Hematopoietic multipotent progenitor cell treated with erythropoietin and hydrocortisone succinate and interleukin-3 and kit ligand, for 8 days (in vitro differentiated cells): ENCODE measurements around the gene PIP5K1C.
A peak's percentile ranks its signal among the peaks of the same experiment; 100 is the strongest.
"Not testable (repeated sequence)": the region's sequence is repeated elsewhere in the genome, so short reads cannot be mapped to it uniquely, and the experiment has no call there.

Experiments used
- DNase-seq: peaks from one replicate; pipeline ENCODE4 v3.0.0-alpha.2; 2015

PIP5K1C gene

DNA sequence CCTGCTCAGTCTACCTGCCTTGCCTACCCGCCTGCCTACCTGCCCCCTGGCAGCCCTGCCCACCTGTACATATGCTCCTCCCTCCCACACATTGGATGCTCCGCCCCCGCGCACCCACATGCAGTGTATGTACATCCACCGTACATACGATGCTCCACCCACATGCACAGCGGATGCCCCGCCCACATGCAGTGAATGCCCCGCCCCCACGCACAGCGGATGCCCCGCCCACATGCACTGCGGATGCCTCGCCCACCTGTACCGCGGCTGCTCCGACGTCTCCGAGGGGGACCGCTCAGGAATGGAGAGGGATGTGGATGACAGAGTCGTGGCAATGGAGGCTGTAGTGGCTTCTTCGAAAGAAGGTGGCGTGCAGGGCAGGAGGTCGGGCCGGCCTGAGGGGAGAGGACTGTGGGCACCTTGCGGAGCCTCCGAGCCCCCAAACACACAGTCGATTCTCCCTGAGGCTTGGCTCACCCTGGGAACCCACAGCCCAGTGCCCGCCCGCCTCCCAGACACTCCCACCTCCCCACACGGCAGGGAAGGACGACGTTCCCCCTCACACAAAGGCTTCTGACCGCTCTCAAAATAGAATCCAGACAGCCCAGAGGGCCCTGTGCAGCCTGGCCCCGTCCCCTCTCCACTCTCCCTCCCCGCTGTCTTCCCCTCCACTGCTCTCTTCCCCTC lies 57.1 kb downstream of the PIP5K1C start:
- no peak for DNase-seq

DNA sequence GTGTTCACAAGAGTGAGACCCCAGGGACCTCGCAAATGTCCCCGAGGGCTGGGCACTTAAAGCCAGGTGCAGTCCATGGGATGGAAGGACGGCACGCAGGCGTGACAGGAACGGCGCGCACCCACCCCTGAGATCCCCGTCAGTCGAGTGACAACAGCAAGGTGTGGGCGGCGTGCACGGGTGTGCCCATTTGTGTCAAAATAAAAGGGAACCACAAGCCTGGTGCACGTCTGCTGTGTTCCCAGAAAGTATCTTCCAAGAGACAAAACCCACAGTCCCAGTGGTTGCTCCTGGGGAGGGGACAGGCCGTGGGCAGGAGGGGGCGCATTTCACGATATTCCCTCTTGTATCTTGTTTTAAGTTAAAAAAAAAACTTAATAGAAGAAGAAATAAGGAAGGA lies 58.0 kb downstream of the PIP5K1C start:
- no peak for DNase-seq

DNA sequence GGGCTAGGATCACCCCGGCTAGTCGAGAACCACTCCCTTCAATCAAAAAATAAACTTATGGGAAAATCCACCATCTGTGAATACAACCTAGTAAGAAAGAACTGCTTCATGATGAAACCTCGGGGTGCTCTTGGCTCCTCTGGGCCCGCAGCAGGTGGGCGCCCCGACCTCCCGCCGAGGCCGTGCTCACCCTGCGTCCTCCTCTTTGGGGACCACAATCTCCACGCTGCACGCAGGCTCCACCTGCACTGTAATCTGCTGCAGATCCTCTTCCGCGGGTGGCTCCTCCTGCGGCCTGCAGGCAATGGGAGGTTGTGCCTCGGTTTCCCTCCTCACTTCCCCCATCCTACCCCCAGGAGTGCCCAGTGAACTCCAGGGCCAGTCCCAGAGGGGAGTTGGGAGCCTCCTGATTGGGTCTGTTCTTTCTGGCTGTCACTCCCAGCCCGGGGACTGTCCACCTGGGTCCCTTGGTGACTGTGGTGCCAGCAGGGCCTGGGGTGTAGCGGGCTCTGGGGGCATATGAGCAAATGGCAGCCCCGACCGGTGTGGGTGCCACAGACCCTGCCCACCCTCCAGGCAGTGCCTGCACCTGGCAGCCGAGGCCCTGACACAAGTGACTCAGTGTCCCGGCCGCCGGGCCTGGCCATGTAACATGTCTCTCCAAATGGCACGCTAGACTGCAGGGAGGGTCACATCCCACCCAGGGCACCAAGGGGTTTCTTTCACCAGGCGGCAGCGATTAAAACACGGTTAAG lies 58.6 kb downstream of the PIP5K1C start:
- no peak for DNase-seq

DNA sequence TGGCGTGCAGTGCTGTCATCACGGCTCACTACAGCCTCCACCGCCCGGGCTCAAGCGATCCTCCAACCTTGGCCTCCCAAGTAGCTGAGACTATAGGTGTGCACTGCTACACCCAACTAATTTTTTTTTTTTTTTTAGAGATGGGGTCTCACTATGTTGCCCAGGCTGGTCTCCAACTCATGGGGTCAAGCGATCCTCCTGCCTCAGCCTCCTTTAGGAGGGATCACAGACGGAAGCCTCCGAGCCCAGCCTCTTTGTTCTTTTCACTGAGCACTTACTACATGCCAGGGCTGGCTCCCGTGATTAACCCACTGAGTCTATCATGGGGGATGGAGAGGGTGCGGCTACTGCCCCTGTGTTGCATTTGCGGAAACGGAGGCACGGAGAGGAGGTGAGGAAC lies 60.8 kb downstream of the PIP5K1C start:
- no peak for DNase-seq

DNA sequence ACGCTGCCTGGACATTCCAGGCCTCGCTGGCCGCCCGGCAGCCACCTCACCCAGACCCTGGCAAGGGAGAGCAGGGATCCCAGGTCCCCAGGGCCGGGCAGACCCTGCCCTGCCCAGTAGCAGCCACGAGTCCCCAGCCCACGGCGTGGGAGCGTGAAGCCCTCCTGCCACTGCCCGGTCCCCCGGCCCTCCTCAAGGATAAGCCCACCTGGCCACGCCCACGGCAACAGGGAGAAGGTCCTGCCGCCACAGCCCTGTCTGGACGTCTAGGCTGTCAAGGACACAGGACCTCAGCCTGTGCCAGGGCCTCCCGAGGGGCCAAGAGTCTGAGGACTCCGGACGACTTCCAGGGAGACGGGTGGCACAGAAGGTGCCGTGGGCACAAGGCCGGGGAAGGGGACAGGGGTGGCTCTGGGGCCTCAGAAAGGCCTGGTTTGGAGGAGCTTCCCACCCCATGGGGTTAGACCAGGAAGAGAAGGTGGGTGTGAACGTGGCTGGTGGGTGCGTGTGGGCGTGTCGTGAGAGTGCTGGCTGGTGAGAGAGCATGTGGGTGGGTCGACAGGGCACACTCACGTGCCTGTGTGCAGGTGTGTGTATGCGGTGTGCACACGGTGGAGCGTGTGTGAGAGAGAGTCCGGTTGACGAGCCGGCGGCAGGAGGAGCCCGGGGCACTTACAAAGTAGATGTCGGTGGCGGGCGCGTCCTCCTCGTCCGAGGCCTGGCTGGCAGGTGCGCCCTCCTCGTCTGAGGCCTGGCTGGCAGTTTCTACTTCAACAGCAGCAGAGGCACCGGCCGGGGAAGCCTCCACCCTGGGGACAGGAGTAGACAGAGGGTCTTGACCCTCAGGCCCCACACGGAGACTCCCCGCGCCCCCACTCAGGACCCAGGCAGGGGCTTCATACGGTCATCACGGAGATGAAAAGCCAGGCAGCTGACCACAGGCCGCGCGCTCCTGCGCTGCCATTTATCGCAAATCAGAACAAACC lies 61.8 kb downstream of the PIP5K1C start:
- DNase-seq = no peak

DNA sequence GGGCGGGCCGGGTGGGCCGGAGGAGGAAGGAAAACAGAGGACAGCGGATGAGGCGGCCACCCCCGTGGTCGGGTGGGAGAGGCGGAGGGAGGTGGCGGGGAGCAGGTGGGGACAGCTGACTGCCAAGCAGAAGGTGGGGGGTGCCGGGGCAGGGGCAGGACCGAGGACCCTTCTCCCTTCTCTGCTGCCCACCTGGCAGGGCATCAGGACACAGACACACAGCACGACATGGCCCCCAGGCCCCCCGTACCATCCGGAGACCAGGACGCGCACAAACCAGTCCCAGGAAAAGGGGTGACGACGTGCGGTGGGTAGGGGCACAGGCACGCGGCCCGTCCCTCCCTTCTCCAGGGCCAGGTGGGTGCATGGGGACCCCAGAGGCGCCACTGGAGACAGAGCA lies 62.6 kb downstream of the PIP5K1C start:
- no peak for DNase-seq

DNA sequence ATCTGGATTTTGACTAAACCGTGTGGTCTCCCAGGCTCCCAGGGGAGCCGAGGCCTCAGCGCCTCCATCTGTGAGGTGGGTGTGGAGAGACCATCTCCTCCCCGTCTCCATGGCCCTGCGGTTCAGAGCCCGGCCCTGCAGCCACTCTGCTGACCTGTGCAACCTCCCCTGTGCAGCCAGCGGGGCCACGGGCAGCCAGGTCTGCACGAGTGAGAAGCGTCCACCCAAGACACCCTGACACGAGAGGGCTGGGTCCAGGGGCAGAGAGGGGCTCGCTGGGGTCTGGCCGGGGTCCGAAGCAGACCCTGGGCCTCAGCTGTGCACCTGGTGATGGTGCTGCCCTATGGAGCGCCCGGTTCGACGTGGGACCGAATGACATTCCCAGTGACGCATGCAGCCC lies 63.3 kb downstream of the PIP5K1C start:
- no peak for DNase-seq

DNA sequence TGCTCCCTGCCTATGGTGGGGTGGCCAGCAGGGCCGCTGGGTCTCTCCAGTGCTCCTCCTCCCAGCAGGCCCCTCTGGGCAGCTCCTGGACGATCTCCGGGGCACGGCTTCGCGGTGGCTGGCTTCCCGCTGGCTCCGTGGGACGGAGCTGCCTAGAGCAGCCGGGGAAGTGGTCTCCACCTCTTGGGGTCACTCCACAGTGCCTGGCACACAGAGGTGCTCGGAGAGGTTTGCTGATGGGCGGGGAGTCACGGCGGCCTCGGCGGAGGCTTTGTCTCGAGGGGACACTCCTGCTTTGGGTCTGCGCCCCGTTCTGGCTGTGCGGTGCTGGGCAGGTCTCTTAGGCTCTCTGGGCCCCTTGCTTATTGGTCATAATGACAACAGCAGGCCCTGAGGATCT lies 63.8 kb downstream of the PIP5K1C start:
- DNase-seq = no peak

DNA sequence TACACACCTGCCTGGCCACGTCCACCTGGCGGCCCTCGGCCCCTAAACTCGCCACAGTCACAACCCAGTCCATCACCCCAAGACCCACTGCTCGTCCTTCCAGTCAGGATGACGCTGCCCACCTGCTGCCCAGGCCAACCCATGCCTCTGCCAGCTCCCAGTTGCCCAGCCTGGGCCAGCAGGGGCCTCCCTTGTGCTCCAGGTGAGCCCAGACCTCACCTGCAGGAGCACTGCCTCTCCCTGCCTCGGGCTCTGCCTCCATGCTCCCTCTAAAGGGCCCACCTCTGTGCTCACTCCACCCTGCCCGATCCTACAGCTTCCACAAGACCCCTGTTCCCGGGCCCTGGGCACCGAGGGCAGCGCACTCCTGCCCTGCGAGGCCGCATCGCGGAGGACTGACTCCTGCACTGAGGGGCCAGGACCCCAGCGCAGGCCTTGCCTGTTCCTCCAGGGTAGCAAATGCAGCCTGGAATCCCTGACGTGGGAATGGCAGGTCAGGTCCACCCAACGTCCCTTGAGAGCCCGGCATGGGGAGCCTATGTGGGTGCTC lies 65.7 kb downstream of the PIP5K1C start:
- no peak for DNase-seq

DNA sequence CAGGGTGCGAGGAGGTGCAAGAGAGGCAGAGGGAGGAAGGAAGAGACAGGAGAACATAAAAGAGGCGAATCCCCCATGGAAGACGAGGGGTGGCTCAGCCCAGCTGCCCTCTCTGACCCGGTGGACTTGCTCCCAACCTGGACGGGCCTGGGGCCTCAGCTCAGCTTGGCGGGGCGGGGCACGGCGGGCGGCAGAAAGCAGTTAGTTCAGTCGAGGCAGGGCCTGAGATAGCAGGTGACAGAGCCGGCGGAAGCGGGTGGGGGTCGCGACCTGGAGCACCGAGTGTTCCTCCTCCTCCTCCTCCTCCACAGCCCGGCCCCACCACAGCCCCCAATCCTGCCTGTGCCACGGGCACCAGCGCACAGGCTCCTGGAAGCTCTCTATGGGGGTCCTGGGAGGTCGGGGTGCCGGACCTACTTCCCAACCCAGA lies 66.7 kb downstream of the PIP5K1C start:
- no peak for DNase-seq

DNA sequence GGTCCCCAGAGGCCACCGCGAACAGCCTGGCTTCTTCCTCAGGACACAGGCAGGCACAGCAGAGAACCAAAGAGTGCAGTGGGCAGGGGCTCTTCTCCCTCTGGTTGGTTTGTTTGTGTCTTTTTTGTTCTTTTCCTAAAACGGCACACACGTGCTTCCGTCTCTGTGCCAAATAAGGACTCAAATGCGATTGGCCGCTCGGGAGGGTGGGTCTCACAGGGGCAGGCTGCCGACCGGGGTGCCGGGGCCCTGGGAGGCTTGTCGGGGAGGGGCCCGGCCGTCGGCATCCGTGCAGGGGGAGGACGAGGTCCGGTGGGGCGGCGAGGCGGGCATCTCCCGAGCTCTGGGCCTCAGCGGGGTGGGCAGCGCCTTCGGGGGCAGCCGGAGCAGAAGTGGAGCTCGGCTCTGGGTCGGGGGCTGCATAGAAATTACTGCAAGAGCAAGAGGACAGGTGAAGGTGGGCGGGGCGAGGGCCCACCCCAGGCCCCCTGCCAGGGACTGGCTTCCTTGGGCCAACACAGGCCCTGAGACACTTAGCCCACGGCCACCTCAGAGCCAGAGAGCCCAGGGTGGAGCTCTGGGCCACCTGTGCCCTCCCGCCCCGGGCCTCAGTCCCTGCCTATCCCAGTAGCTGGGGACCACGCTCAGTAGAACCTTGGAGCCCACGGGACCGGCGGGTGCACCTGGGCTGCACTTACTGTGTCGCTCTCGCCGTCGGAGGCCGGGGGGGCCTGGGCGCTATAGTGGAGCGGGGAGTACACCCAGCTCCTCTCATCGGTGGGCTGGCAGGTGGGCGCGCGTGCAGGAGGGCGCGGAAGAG lies 67.3 kb downstream of the PIP5K1C start:
- no peak for DNase-seq

DNA sequence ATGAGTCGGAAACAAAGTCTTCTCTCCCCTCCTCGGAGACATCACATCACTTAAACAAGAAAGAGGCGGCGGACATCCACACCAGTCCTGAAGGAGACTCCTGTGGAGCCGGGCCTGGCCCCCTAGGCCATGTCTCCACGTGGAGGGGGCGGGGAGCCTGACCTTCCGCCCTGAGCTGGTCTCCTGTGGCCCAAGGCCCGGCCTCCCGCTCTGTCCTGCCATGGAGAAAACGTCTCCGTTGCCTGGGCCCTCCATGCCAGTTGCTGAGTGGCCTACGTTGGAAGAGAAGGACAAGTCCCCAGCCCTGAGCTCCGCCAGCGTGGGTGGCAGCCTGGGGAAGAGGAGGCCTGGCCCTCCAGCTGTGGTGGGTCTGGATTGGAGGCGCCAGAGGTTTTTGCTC lies 68.2 kb downstream of the PIP5K1C start:
- DNase-seq = no peak

DNA sequence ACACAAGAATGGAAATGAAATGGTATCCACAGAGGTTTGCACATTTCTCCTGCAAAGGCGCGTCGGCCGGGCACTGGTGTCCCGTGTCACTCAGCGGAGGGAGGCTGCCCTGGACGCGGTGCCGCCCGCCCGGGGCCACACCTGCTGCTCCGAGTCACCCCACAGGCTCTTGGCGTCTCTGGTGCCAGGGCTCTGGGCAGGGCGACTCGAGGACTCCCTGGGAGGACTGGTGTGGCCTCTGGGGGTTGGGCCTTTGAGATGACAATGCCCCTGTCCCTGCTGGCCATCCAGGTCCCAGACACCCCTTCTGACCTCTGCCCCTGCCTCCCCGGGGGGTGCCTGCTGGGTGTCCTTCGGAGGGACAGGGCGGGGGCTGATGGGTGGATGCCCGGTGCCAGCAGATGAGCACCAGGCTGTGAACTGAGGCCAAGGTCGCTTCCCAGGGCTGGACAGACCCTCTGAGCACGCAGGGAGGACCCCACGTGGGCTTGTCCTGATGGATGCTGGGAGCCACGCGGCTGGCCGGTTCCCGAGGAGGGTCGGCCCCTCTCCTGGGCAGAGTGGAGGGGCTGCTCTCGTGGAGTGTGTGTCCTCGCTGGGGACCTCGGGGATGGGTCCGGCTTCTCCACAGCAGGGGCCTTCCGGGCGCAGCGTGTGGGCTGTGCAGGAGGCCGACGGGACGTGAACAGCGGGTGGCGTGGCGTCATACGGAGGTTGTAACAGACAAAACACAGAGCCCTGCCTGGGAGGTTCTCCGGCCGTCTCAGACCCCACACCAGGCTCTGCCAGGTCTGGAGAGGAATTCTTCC lies 69.0 kb downstream of the PIP5K1C start:
- DNase-seq = no peak

DNA sequence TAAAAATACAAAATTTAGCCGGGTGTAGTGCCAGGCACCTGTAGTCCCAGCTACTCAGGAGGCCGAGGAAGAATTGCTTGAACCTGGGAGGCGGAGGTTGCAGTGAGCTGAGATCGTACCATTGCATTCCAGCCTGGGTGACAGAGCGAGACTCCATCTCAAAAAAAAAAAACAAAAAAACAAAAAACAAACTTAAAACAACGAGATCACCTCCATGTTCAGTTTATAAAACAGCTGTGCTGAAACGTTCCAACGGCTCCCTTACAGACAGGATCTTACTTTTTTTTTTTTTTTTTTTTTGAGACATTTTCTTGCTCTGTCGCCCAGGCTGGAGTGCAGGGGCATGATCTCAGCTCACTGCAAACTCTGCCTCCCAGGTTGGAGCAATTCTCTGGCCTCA lies 71.5 kb downstream of the PIP5K1C start:
- DNase-seq = not testable (repeated sequence)

DNA sequence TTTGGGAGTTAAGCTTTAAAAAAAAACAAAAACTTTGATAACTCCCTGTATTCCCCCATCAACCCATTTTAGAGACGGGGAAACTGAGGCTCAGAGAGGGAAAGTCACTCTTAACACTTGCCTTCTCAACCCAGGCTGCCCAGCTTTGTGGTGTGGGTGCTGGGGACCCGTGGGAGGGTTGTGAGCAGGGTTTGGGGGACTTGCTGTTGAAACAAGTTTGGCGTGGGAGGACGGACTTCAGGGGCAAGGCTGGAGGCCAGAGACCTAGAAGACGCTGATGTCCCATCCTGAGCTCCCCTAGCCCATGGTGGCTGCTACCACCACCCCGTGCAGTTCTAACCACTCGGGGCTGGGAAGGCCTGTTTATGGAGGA lies 72.9 kb downstream of the PIP5K1C start:
- no peak for DNase-seq

DNA sequence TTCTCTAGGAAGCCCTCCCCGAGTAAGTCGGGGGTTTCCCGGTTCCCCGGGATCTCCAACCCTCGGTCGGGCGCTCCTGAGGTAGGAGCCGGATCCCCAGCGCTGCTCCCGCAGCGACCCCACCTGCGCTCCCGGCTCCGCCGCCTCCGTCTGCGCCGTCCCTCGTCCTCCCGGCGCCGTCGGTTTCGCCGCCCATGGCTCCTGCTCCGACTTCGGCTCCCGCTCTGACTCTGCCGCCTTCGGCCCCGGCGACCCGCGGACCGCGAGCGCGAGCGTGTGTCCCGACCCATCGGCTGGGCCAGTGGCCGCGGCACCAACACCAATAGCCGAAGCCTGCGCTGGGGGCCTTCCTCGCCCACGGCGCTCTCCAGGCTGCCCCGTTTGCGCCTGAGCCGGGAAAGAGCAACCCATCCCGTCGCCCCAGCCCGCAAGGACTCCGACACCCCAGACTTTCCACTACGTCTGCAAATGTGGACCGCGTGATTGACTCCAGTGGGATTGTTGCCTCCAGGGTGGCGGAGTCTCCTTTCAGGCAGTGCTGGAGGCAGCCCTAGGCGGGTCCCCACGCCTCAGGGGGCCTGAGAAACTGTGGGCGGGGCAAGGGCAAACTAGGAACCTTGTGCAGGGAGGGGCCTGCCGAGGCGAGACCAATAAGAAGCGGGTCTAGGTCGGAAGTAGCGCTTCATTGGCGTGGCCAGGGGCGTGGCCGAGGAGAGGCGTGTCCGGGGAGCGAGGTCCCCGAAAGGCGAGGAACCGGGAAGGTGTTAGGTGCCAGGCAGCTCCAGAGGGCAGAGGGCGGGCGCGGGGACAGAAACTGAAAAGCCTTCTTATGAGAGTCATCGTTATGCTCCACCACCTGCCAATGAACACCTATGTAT lies 73.6 kb downstream of the PIP5K1C start, which contains the start of gene CACTIN:
CACTIN (minus strand) TSS at position 318 of the 878 bp plus-strand sequence; CDS start at position 290, 28 bp downstream.
- peak; percentile 99 for DNase-seq

DNA sequence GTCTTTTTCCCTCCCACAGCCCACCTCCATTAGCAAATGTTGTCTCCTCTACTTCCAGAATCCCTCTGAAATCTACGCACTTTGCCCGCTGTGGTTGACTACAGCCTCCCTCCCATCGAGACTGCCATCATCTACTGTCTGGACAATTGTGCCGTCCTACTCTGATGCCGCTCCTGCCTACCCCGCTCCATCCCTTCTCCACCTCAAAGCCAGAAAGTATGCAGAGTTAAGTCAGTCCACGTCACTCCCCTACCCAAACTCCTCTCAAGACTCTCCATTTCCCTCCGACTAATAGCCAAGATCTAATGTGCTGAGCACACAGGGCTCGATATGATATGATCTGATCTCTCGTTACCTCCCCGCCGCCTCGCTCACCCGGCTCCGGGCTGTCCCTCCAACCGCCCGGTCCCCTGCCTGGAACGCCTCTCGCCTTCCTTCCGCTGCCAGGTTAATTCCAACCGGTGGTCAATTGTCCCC lies 74.2 kb downstream of the PIP5K1C start:
- peak; percentile 43 for DNase-seq

DNA sequence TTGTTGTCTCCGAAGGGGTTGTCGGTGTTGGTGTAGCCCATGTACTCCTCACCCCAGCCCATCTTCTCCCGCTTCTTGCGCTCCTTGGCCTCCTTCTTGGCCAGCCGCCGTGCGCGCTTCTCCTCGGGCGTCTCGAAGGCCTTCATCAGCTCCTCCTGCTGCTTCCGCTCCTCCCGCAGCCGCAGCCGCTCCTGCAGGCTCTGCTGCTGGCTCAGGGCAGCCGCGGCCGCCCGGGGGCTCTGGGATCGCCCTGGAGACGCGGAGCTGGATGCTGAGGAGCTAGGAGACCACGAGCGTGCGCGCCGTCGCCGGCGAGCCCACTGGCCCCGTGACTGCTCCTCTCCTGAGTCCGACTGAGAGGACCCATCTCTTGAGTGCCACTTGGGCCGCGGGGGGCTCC lies 76.6 kb downstream of the PIP5K1C start:
- no peak for DNase-seq

DNA sequence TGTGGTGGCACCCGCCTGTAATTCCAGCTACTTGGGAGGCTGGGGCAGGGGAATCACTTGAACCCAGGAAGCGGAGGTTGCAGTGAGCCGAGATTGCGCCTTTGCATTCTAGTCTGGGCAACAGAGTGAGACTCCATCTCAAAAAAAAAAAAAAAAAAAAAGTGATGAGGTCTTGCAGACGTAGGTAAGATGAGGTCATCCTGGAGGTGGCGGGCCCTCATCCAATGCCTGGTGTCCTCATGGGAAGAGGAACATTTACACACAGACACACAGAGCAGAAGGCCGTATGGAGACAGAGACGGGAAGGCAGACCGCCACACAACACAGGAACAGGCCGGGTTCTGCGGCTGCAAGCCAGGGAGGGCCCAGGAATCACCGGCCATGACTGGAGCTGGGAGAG lies 78.0 kb downstream of the PIP5K1C start:
- no peak for DNase-seq

DNA sequence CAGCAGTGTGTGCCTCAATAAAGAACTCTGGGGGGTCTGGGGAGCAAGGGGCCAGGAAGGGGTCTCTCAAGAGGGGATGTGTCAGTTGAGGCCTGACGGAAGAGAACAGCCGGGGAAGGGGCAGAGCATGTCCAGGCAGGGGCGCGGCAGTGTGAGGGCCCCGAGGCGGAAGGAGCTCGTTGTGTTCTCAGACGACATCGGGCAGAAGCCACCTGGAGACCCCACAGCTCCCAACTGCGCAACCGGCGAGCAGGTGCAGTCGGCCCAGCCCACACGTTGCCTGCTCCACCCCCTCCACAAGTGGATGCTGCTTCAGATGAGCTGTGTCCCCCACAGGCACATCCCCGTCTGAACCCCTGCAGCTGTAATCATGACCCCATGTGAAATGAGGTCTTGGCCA lies 78.6 kb downstream of the PIP5K1C start:
- no peak for DNase-seq
